Esophagus muscularis mucosa (tissue), 4 donors: ENCODE results near the gene CDH4. TPM values are rescaled to one million over a fixed set of nuclear protein-coding genes. Genes with fewer than 3 reads are reported as not detected.

Source experiments
- DNase-seq: peaks from one replicate; pipeline ENCODE4 v3.0.0-alpha.2; 2017; ENCODE audit errors: extremely low spot score
- H3K27ac ChIP-seq, 4 donors: fragments of 200-600 bp; sonication (generic); replicated peaks in 1 of 4; 1 replicate in 3 of 4; 2 replicates in 1 of 4; pipeline ENCODE4 v1.5.1; 2016 to 2019; ENCODE audit warnings: mild to moderate bottlenecking in 1 of 4
- H3K27me3 ChIP-seq, 4 donors: fragments of 200-600 bp; sonication (generic); one replicate each; pipeline versions ENCODE4 v1.5.1 to v1.6.0; 2016 to 2019
- H3K36me3 ChIP-seq, 4 donors: fragments of 200-600 bp; sonication (generic); one replicate each; pipeline ENCODE4 v1.5.1; 2016 to 2019
- H3K4me1 ChIP-seq, 4 donors: fragments of 200-600 bp; sonication (generic); one replicate each; pipeline ENCODE4 v1.5.1; 2016 to 2019
- H3K4me3 ChIP-seq, 4 donors: fragments of 200-600 bp; sonication (generic); 1 replicate in 2 of 4; 2 replicates in 2 of 4; pipeline ENCODE4 v1.5.1; 2016 to 2019; ENCODE audit warnings: mild to moderate bottlenecking in 4 of 4, moderate library complexity in 1 of 4
- H3K9me3 ChIP-seq, 4 donors: fragments of 200-600 bp; sonication (generic); 1 replicate in 3 of 4; 2 replicates in 1 of 4; pipeline ENCODE4 v1.5.1; 2016 to 2019
- EP300 ChIP-seq: sonication (generic); formaldehyde crosslinking; IDR thresholded peaks from one replicate; pipeline ENCODE4 v1.6.1; 2017; ENCODE audit warnings: antibody characterized with exemption
- POLR2A ChIP-seq: fragments of 450-650 bp; IDR thresholded peaks from one replicate; pipeline ENCODE4 v1.6.1; 2017; ENCODE audit warnings: antibody characterized with exemption, moderate library complexity, mild to moderate bottlenecking, low read depth
- POLR2AphosphoS5 ChIP-seq, 2 donors: sonication (generic); formaldehyde crosslinking; IDR thresholded peaks; one replicate each; pipeline ENCODE4 v1.6.1; 2017; ENCODE audit warnings: antibody characterized with exemption in 2 of 2
- WGBS: methylation state at CpG from one replicate; pipeline ENCODE4 v1.1.5; 2018; 5-methylcytosine and 5-hydroxymethylcytosine counted together
- intact Hi-C: fragments of 100-400 bp; cut with DNase I; formaldehyde crosslinking; loops from one replicate; pipeline ENCODE4 v1.15.1; 2023
- total RNA-seq, 4 donors: library from RNA; depleted of rRNA; stranded (reverse); fragments of >200 nt; gene quantifications; one replicate each; pipeline versions ENCODE4 v1.1.0 to v1.2.1, GENCODE V29; 2016
- TF ChIP-seq, protein P1 (sequence below), 3 experiments: fragments of 200-600 bp in 2 of 3; fragments of 450-650 bp in 1 of 3; sonication (generic) in 2 of 3; IDR thresholded peaks; one replicate each; pipeline ENCODE4 v1.5.1; 2017 to 2019; ENCODE audit warnings: antibody characterized with exemption in 3 of 3, mild to moderate bottlenecking in 2 of 3, moderate library complexity in 1 of 3

CDH4 gene
- total RNA-seq, 4 donors from 2014 or later = 0.42 to 1.3 (median 0.48) TPM

- intact Hi-C loops = no loop called here
- H3K27ac ChIP-seq = no peak overlapping the region
- H3K27me3 ChIP-seq = peaks cover 0 to 42% (median 7%) of the 10 kb centered on the region in 4 donors
- WGBS = 45% methylated on average over 13 of the region's 22 CpGs
- H3K4me1 ChIP-seq = no peaks in the 10 kb centered on the region
- no peak overlapping the region for H3K4me3 ChIP-seq
- TF ChIP-seq EP300 (no peak), POLR2A (no peak), POLR2AphosphoS5 (IDR thresholded peaks at IDR 0.05) (no peak)
- TF ChIP-seq, protein P1, sequence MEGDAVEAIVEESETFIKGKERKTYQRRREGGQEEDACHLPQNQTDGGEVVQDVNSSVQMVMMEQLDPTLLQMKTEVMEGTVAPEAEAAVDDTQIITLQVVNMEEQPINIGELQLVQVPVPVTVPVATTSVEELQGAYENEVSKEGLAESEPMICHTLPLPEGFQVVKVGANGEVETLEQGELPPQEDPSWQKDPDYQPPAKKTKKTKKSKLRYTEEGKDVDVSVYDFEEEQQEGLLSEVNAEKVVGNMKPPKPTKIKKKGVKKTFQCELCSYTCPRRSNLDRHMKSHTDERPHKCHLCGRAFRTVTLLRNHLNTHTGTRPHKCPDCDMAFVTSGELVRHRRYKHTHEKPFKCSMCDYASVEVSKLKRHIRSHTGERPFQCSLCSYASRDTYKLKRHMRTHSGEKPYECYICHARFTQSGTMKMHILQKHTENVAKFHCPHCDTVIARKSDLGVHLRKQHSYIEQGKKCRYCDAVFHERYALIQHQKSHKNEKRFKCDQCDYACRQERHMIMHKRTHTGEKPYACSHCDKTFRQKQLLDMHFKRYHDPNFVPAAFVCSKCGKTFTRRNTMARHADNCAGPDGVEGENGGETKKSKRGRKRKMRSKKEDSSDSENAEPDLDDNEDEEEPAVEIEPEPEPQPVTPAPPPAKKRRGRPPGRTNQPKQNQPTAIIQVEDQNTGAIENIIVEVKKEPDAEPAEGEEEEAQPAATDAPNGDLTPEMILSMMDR (IDR thresholded peaks at IDR 0.05) = no peak
- no peak for DNase-seq
- H3K9me3 ChIP-seq = no peaks in the 10 kb centered on the region
- no peaks in the 10 kb centered on the region for H3K36me3 ChIP-seq
Measured at GRCh38 chr20:61951695-61952533, 699.9 kb downstream of the CDH4 start.

- intact Hi-C loops = no loop called here
- Histone ChIP-seq H3K4me1 (no peaks in the 10 kb centered on the region), H3K27ac (no peak overlapping the region), H3K36me3 (no peaks in the 10 kb centered on the region), H3K9me3 (no peaks in the 10 kb centered on the region), H3K4me3 (no peak overlapping the region), H3K27me3 (peaks cover 0 to 42% (median 7%) of the 10 kb centered on the region in 4 donors)
- whole genome bisulfite sequencing = 89% methylated on average over 14 of the region's 20 CpGs
- TF ChIP-seq POLR2A = no peak
- TF ChIP-seq, protein P1 (IDR thresholded peaks at IDR 0.05) = no peak
- TF ChIP-seq EP300 = no peak
- TF ChIP-seq POLR2AphosphoS5 (IDR thresholded peaks at IDR 0.05) = no peak
- no peak for DNase-seq
Measured at GRCh38 chr20:61953037-61954021, 701.3 kb downstream of the CDH4 start.

DNA sequence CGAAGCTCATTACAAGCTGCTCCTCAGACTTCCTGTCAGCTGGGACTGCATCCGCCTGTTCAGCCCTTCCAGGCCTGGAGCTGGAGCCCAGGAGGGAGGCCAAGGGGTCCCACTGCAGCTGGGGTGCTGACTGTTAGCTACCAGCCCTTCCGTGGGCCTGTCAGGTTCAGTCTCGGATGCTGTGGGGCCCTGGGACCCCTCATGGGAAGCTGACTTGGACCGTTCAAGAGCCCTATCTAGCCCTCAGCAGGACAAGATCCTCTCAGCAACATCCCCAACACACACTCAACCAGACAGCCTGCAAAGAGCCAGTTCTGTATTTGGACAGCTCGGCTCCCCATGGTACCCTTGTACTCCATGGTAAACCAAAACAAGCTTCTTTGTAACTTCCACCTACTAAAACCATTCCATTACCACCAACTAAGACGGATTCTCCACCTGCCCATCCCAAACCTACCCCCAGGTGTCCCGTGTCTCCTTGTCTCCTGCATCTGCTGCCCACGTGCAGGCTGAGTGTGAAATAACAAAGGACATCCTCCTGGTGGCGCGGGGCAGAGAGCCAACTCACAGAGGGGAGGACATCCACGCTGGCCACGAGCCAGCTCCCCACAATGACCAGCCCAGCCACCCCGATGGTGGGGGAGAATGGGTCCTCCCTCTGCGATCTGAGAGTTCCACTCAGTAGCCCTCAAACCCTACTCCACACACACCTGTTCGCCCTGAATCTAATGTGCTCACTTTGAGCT, 702.4 kb downstream of the CDH4 start:
- no peak for DNase-seq
- 58% methylated on average over 13 of the region's 16 CpGs for WGBS

More for the DNA sequence above, 702.4 kb downstream of the CDH4 start:
- Histone ChIP-seq H3K27me3 (peaks cover 0 to 42% (median 7%) of the 10 kb centered on the region in 4 donors), H3K9me3 (no peaks in the 10 kb centered on the region), H3K4me1 (no peaks in the 10 kb centered on the region), H3K27ac (no peak overlapping the region), H3K36me3 (no peaks in the 10 kb centered on the region), H3K4me3 (no peak overlapping the region)
- TF ChIP-seq POLR2AphosphoS5 (IDR thresholded peaks at IDR 0.05) = no peak
- TF ChIP-seq, protein P1 (IDR thresholded peaks at IDR 0.05) = no peak
- TF ChIP-seq EP300 = no peak
- no peak for TF ChIP-seq POLR2A
- intact Hi-C loops = no loop called here
